Right lobe of liver (tissue), 4 donors: Measurements from ENCODE around the gene NDUFS3.

ENCODE experiments used
- CTCF ChIP-seq, 4 donors: fragments of 200-600 bp in 3 of 4; fragments of 450-650 bp in 1 of 4; IDR thresholded peaks; one replicate each; pipeline versions ENCODE4 v1.5.1 to v1.8.0; 2016 to 2022; ENCODE audit warnings: antibody characterized with exemption in 4 of 4, mild to moderate bottlenecking in 2 of 4
- POLR2A ChIP-seq: fragments of 450-650 bp; IDR thresholded peaks from one replicate; pipeline ENCODE4 v1.6.1; 2017; ENCODE audit warnings: antibody characterized with exemption, mild to moderate bottlenecking
- donor health status: DM: no; HTN: no; CAD: no.
- donor health status: DM: no; HTN: no; CAD: no.
- donor health status: DM: no; HTN: yes; CAD: no.

GRCh38 chr11:47560426-47560825, 18.4 kb upstream of the NDUFS3 start:
- TF ChIP-seq POLR2A (no peak), CTCF (IDR thresholded peaks at IDR 0.05) (no peak)
